ENCODE results near the gene TST.

DNA sequence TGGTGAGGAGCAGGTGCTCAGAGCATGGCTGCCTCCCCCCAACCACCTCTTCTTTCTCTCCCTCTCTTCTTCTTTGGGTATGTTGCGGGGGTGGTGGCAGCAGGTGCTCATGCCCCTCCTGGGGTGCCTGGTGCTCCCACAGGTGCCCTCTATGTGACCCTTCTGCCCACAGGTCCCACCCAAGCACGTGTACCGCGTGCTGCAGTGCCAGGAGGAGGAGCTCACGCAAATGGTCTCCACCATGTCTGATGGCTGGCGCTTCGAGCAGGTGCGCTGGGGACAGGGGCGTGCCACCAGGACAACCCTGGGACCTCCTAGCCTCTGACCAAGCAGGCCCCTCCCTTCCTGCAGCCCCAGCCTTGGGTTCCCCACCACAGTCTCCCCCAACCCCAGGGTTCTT is 38.0 kb upstream of the TST start:
- TF ChIP-seq CTCF (IDR thresholded peaks at IDR 0.05 in 4 of 5, conservative IDR thresholded peaks at IDR 0.05 in 1 of 5) = no peak
- no peak for TF ChIP-seq POLR2A (IDR thresholded peaks at IDR 0.05)

Data from gastrocnemius medialis (tissue), 4 donors.